NT2/D1 (cell line): Measurements from ENCODE around the gene NFX1.
"Not testable (repeated sequence)": the region's sequence is repeated elsewhere in the genome, so short reads cannot be mapped to it uniquely, and the experiment has no call there.

ENCODE experiments used
- SUZ12 ChIP-seq: IDR thresholded peaks from 2 replicates; pipeline ENCODE4 v1.6.1; 2011; ENCODE audit not compliant: insufficient read length, insufficient read depth; ENCODE audit errors: extremely low read depth
- YY1 ChIP-seq: IDR thresholded peaks from 2 replicates; pipeline ENCODE4 v1.6.1; 2011; ENCODE audit not compliant: insufficient read length, insufficient read depth
- ZNF274 ChIP-seq: IDR thresholded peaks from 2 replicates; pipeline ENCODE4 v1.6.1; 2011; ENCODE audit warnings: mild to moderate bottlenecking, low read depth, low read length

GRCh38 chr9:33364814-33365213 lies 74.5 kb downstream of the NFX1 start:
- not testable (repeated sequence) for TF ChIP-seq ZNF274, YY1, SUZ12
